SK-N-SH treated with all-trans-retinoic acid at 6 μM for 48 hours (cell line): ENCODE measurements around the gene RHOC.

Experiments used
- ATAC-seq: fragments of 200-7000 bp; cut with Tn5 transposase; 3 replicates; pipeline ENCODE4 v1.9.1; 2020; ENCODE audit warnings: mild to moderate bottlenecking, moderate library complexity
- ARNTL ChIP-seq: fragments of 450-650 bp; formaldehyde crosslinking; IDR thresholded peaks from 2 replicates; pipeline ENCODE4 v1.5.0; 2020; ENCODE audit warnings: low read depth, mild to moderate bottlenecking, moderate library complexity, borderline replicate concordance
- BACH2 ChIP-seq: fragments of 250-450 bp; sonication (Bioruptor Pico); IDR thresholded peaks from 2 replicates; pipeline ENCODE4 v1.9.0; 2021; ENCODE audit warnings: mild to moderate bottlenecking, borderline replicate concordance
- CSDC2 ChIP-seq: fragments of 250-450 bp; sonication (Bioruptor Pico); IDR thresholded peaks from 2 replicates; pipeline ENCODE4 v1.5.0; 2020; ENCODE audit warnings: mild to moderate bottlenecking, moderate library complexity
- ESRRG ChIP-seq: fragments of 250-450 bp; sonication (Bioruptor Pico); IDR thresholded peaks from 2 replicates; pipeline ENCODE4 v1.6.1; 2021; ENCODE audit warnings: mild to moderate bottlenecking
- GLIS3 ChIP-seq: fragments of 250-450 bp; sonication (Bioruptor Pico); IDR thresholded peaks from 2 replicates; pipeline ENCODE4 v1.5.0; 2020; ENCODE audit warnings: mild to moderate bottlenecking, moderate library complexity
- ISL1 ChIP-seq: fragments of 250-450 bp; sonication (Bioruptor Pico); IDR thresholded peaks from 2 replicates; pipeline ENCODE4 v2.1.2; 2022; ENCODE audit warnings: mild to moderate bottlenecking, moderate library complexity
- OSR1 ChIP-seq: fragments of 250-450 bp; sonication (Bioruptor Pico); IDR thresholded peaks from 2 replicates; pipeline ENCODE4 v1.8.0; 2022; ENCODE audit warnings: moderate library complexity, mild to moderate bottlenecking, inconsistent platforms
- PPARA ChIP-seq: fragments of 250-450 bp; sonication (Bioruptor Pico); IDR thresholded peaks from 2 replicates; pipeline ENCODE4 v1.5.0; 2020; ENCODE audit warnings: mild to moderate bottlenecking, borderline replicate concordance
- SNAI2 ChIP-seq: fragments of 250-450 bp; sonication (Bioruptor Pico); IDR thresholded peaks from 2 replicates; pipeline ENCODE4 v1.5.0; 2020; ENCODE audit warnings: mild to moderate bottlenecking, moderate library complexity
- TCF4 ChIP-seq: fragments of 250-450 bp; sonication (Bioruptor Pico); IDR thresholded peaks from 2 replicates; pipeline ENCODE4 v1.8.0; 2021; ENCODE audit warnings: mild to moderate bottlenecking, moderate library complexity, borderline replicate concordance
- TOX ChIP-seq: fragments of 250-450 bp; sonication (Bioruptor Pico); IDR thresholded peaks from 2 replicates; pipeline ENCODE4 v1.8.0; 2021; ENCODE audit warnings: mild to moderate bottlenecking, moderate library complexity, borderline replicate concordance
- ZC3H10 ChIP-seq: fragments of 250-450 bp; sonication (Bioruptor Pico); IDR thresholded peaks from 2 replicates; pipeline ENCODE4 v1.5.1; 2021; ENCODE audit warnings: mild to moderate bottlenecking, moderate library complexity
- ZFP3 ChIP-seq: fragments of 250-450 bp; sonication (Bioruptor Pico); IDR thresholded peaks from 2 replicates; pipeline ENCODE4 v1.5.0; 2020; ENCODE audit warnings: mild to moderate bottlenecking, moderate library complexity
- ZFP30 ChIP-seq: fragments of 450-650 bp; formaldehyde crosslinking; IDR thresholded peaks from 2 replicates; pipeline ENCODE4 v1.5.0; 2022; ENCODE audit warnings: mild to moderate bottlenecking, moderate library complexity
- ZNF565 ChIP-seq: fragments of 450-650 bp; formaldehyde crosslinking; conservative IDR thresholded peaks from 2 replicates; pipeline ENCODE4 v1.5.0; 2020; ENCODE audit warnings: low read depth, mild to moderate bottlenecking, moderate library complexity
- ZNF70 ChIP-seq: fragments of 450-650 bp; formaldehyde crosslinking; IDR thresholded peaks from 2 replicates; pipeline ENCODE4 v1.5.0; 2020; ENCODE audit warnings: mild to moderate bottlenecking, moderate library complexity
- ZNF8 ChIP-seq: fragments of 450-650 bp; formaldehyde crosslinking; IDR thresholded peaks from 2 replicates; pipeline ENCODE4 v1.5.0; 2020; ENCODE audit warnings: mild to moderate bottlenecking, moderate library complexity
- TF ChIP-seq, protein P1 (sequence below): fragments of 250-450 bp; sonication (Bioruptor Pico); IDR thresholded peaks from 2 replicates; pipeline ENCODE4 v1.8.0; 2021; ENCODE audit warnings: low read depth, mild to moderate bottlenecking, moderate library complexity, borderline replicate concordance
- TF ChIP-seq, protein P2 (sequence below): fragments of 250-450 bp; sonication (Bioruptor Pico); IDR thresholded peaks from 2 replicates; pipeline ENCODE4 v1.5.1; 2020; ENCODE audit warnings: low read depth, mild to moderate bottlenecking, moderate library complexity
- TF ChIP-seq, protein P3 (sequence below): fragments of 250-450 bp; sonication (Bioruptor Pico); IDR thresholded peaks from 2 replicates; pipeline ENCODE4 v1.5.0; 2020; ENCODE audit warnings: mild to moderate bottlenecking, moderate library complexity
- TF ChIP-seq, protein P4 (sequence below): fragments of 250-450 bp; sonication (Bioruptor Pico); IDR thresholded peaks from 2 replicates; pipeline ENCODE4 v1.5.1; 2021; ENCODE audit warnings: mild to moderate bottlenecking, moderate library complexity

The RHOC gene

DNA sequence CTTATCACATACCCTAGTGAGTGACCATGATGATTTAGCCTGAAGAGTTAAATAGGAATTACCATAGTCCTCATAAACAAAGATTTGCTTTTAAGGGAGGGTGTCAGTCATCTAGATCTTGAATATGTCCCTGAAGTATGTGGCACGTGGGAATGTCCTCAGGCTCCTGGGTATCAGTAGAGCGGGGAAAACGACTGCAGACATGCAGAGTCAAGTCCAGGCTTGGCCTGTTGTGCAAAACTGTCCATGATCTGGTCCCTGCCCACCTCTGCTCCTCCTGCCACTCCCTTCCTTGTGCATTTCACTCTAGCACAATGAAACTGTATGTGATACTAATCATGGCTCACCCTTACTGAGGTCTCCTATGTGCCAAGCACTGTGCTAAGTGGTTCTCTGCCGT, 19.6 kb downstream of the RHOC start:
- no peak for ATAC-seq
- no peak for TF ChIP-seq ZNF565
- TF ChIP-seq, protein P1, sequence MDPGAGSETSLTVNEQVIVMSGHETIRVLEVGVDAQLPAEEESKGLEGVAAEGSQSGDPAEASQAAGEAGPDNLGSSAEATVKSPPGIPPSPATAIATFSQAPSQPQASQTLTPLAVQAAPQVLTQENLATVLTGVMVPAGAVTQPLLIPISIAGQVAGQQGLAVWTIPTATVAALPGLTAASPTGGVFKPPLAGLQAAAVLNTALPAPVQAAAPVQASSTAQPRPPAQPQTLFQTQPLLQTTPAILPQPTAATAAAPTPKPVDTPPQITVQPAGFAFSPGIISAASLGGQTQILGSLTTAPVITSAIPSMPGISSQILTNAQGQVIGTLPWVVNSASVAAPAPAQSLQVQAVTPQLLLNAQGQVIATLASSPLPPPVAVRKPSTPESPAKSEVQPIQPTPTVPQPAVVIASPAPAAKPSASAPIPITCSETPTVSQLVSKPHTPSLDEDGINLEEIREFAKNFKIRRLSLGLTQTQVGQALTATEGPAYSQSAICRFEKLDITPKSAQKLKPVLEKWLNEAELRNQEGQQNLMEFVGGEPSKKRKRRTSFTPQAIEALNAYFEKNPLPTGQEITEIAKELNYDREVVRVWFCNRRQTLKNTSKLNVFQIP = no peak
- TF ChIP-seq TCF4 (CRISPR knock-in tag) = no peak

DNA sequence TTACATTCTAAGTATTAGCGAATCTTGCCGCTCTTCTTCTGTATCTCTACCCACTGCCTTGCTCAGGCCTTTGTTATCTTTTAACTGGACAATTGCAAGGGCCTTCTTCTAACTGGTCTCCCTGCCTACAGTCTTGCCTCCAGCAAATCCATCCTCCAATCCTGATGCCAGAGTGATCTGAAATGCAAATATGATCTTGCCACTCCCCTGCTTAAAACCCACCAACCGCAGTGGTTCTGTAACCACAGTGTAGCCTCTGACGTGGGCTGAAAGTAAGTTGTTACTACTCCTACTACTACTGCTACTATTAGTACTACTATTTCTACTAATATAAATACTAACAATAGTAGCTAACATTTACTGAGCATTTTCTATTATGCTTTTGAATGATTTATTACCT, 20.1 kb downstream of the RHOC start:
- TF ChIP-seq, protein P1 = no peak
- no peak for TF ChIP-seq ARNTL (CRISPR knock-in tag)
- TF ChIP-seq OSR1 (CRISPR knock-in tag) = no peak
- no peak for TF ChIP-seq ZNF70 (CRISPR knock-in tag)
- no peak for TF ChIP-seq PPARA (CRISPR knock-in tag)
- no peak for TF ChIP-seq ZNF8 (CRISPR knock-in tag)
- no peak for TF ChIP-seq ZFP3 (CRISPR knock-in tag)
- no peak for TF ChIP-seq TCF4 (CRISPR knock-in tag)
- no peak for TF ChIP-seq ISL1 (CRISPR knock-in tag)
- no peak for TF ChIP-seq ESRRG (CRISPR knock-in tag)
- TF ChIP-seq ZC3H10 (CRISPR knock-in tag) = no peak
- no peak for TF ChIP-seq GLIS3 (CRISPR knock-in tag)
- TF ChIP-seq ZNF565 = no peak
- ATAC-seq = peak; percentile 24; the same call in 1 of the 3 replicates

DNA sequence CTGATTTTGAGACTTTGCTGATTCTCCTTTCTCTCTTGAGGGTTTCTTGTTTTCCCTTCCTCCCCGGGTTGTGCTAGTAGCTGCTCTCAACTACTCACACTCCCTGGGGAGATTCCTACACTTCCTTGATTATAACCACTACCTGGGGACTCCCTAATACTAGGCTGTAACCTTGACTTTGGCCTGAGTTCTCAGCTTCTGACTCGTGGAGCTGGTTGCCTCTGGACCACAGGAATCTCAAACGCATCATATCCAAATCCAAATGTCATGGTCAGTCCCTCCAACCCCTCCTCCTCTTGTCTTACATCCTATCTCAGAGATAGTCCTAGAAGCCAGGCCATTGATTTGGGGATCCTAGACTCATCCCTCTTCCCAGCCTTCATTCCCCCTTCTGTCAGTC, 20.5 kb downstream of the RHOC start:
- no peak for ATAC-seq
- no peak for TF ChIP-seq TCF4 (CRISPR knock-in tag)
- TF ChIP-seq SNAI2 (CRISPR knock-in tag) = no peak
- TF ChIP-seq, protein P2, sequence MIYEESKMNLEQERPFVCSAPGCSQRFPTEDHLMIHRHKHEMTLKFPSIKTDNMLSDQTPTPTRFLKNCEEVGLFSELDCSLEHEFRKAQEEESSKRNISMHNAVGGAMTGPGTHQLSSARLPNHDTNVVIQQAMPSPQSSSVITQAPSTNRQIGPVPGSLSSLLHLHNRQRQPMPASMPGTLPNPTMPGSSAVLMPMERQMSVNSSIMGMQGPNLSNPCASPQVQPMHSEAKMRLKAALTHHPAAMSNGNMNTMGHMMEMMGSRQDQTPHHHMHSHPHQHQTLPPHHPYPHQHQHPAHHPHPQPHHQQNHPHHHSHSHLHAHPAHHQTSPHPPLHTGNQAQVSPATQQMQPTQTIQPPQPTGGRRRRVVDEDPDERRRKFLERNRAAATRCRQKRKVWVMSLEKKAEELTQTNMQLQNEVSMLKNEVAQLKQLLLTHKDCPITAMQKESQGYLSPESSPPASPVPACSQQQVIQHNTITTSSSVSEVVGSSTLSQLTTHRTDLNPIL (CRISPR knock-in tag) = no peak
- TF ChIP-seq ZFP3 (CRISPR knock-in tag) = no peak
- no peak for TF ChIP-seq GLIS3 (CRISPR knock-in tag)
- no peak for TF ChIP-seq ZNF565
- no peak for TF ChIP-seq CSDC2 (CRISPR knock-in tag)
- no peak for TF ChIP-seq ZC3H10 (CRISPR knock-in tag)
- no peak for TF ChIP-seq ZNF8 (CRISPR knock-in tag)
- TF ChIP-seq ZFP30 (CRISPR knock-in tag) = no peak
- no peak for TF ChIP-seq TOX (CRISPR knock-in tag)
- no peak for TF ChIP-seq ZNF70 (CRISPR knock-in tag)
- no peak for TF ChIP-seq BACH2 (CRISPR knock-in tag)
- TF ChIP-seq, protein P3, sequence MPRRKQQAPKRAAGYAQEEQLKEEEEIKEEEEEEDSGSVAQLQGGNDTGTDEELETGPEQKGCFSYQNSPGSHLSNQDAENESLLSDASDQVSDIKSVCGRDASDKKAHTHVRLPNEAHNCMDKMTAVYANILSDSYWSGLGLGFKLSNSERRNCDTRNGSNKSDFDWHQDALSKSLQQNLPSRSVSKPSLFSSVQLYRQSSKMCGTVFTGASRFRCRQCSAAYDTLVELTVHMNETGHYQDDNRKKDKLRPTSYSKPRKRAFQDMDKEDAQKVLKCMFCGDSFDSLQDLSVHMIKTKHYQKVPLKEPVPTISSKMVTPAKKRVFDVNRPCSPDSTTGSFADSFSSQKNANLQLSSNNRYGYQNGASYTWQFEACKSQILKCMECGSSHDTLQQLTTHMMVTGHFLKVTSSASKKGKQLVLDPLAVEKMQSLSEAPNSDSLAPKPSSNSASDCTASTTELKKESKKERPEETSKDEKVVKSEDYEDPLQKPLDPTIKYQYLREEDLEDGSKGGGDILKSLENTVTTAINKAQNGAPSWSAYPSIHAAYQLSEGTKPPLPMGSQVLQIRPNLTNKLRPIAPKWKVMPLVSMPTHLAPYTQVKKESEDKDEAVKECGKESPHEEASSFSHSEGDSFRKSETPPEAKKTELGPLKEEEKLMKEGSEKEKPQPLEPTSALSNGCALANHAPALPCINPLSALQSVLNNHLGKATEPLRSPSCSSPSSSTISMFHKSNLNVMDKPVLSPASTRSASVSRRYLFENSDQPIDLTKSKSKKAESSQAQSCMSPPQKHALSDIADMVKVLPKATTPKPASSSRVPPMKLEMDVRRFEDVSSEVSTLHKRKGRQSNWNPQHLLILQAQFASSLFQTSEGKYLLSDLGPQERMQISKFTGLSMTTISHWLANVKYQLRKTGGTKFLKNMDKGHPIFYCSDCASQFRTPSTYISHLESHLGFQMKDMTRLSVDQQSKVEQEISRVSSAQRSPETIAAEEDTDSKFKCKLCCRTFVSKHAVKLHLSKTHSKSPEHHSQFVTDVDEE (CRISPR knock-in tag) = no peak
- TF ChIP-seq ESRRG (CRISPR knock-in tag) = no peak
- no peak for TF ChIP-seq ISL1 (CRISPR knock-in tag)
- TF ChIP-seq, protein P4, sequence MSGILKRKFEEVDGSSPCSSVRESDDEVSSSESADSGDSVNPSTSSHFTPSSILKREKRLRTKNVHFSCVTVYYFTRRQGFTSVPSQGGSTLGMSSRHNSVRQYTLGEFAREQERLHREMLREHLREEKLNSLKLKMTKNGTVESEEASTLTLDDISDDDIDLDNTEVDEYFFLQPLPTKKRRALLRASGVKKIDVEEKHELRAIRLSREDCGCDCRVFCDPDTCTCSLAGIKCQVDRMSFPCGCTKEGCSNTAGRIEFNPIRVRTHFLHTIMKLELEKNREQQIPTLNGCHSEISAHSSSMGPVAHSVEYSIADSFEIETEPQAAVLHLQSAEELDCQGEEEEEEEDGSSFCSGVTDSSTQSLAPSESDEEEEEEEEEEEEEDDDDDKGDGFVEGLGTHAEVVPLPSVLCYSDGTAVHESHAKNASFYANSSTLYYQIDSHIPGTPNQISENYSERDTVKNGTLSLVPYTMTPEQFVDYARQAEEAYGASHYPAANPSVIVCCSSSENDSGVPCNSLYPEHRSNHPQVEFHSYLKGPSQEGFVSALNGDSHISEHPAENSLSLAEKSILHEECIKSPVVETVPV (CRISPR knock-in tag) = no peak
- TF ChIP-seq ARNTL (CRISPR knock-in tag) = no peak
- TF ChIP-seq, all 23 proteins: peak for 0
